Measurements from ENCODE around the gene SH3BGRL.

- no peak for TF ChIP-seq CTCF (conservative IDR thresholded peaks at IDR 0.05)
- no peak for TF ChIP-seq EZH2 (IDR thresholded peaks at IDR 0.05; ENCODE audit: low read depth)
Measured at GRCh38 chrX:81304563-81304962, 102.7 kb downstream of the SH3BGRL start.

All from PC-9 (cell line).